PFSK-1 (cell line): ENCODE measurements around the gene CDR2.

ENCODE experiments used
- POLR2AphosphoS5 ChIP-seq: IDR thresholded peaks from 2 replicates; pipeline ENCODE4 v1.6.1; 2012; ENCODE audit warnings: low read depth, mild to moderate bottlenecking, control low read depth, low read length, moderate library complexity
- TF ChIP-seq, protein P1 (sequence below), 2 experiments: IDR thresholded peaks; 2 replicates each; pipeline versions ENCODE4 v1.6.1 to v1.8.0; 2011 to 2012; ENCODE audit warnings: low read depth in 2 of 2, low read length in 2 of 2, control low read depth in 1 of 2, inconsistent platforms in 1 of 2, mild to moderate bottlenecking in 1 of 2, moderate library complexity in 1 of 2; ENCODE audit not compliant: insufficient read depth in 1 of 2

DNA sequence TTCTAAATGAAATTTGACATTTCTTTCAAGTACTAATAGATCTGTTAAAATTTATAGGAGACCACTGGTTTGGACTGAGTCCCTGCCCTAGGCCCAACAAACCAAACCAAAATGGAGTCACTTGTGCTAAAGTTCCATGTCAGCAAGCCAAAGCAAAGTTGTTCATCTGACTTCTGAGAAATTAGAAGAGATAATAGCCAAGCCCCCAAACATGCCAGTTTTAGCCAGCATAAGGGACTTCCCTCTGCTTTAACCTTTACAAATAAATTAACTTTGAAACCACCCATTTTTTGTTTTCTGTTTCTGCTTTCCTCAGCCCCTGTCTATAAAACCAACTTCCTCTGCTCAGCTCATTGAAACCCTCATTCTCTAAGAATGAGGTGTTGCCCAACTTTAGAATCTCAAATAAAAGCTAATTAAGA, 18.9 kb downstream of the CDR2 start:
- TF ChIP-seq, protein P1, sequence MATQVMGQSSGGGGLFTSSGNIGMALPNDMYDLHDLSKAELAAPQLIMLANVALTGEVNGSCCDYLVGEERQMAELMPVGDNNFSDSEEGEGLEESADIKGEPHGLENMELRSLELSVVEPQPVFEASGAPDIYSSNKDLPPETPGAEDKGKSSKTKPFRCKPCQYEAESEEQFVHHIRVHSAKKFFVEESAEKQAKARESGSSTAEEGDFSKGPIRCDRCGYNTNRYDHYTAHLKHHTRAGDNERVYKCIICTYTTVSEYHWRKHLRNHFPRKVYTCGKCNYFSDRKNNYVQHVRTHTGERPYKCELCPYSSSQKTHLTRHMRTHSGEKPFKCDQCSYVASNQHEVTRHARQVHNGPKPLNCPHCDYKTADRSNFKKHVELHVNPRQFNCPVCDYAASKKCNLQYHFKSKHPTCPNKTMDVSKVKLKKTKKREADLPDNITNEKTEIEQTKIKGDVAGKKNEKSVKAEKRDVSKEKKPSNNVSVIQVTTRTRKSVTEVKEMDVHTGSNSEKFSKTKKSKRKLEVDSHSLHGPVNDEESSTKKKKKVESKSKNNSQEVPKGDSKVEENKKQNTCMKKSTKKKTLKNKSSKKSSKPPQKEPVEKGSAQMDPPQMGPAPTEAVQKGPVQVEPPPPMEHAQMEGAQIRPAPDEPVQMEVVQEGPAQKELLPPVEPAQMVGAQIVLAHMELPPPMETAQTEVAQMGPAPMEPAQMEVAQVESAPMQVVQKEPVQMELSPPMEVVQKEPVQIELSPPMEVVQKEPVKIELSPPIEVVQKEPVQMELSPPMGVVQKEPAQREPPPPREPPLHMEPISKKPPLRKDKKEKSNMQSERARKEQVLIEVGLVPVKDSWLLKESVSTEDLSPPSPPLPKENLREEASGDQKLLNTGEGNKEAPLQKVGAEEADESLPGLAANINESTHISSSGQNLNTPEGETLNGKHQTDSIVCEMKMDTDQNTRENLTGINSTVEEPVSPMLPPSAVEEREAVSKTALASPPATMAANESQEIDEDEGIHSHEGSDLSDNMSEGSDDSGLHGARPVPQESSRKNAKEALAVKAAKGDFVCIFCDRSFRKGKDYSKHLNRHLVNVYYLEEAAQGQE (IDR thresholded peaks at IDR 0.05; ENCODE audit: insufficient read depth in 1 of 2, low read depth in 2 of 2, low read length in 2 of 2) = no peak
- no peak for TF ChIP-seq POLR2AphosphoS5
